Measurements from ENCODE around the gene USP25.

The USP25 gene

DNA sequence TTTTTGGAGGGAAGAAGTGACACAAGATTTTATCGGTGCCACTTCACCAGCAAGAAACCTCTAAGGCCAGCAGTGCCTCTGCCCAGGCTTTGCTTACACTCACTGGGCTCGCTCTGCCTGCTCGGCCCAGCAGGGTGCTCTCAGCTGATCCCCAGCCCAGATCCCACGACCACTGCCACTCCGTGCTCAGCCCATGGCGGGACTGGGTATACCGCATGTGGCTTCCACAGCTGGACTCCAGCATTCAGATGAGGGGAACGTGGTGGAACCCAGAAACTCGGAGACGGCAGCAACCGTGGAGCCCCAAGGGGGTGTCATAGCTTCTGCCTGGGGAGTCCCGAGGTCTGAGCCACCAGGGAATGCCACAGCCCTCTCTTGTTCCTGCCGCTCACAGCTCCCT, 12.9 kb downstream of the USP25 start:
- ATAC-seq (ENCODE audit: low read depth) (no peak), DNase-seq (ENCODE audit: low spot score) (no peak)
- Histone ChIP-seq H3K4me3 (ENCODE audit: severe bottlenecking) (no peak overlapping the region), H3K36me3 (ENCODE audit: low read depth) (no peaks in the 10 kb centered on the region; the same call in 1 of the 2 replicates), H3K9me3 (ENCODE audit: severe bottlenecking) (no peaks in the 10 kb centered on the region), H3K4me1 (ENCODE audit: insufficient read depth, poor library complexity, severe bottlenecking) (peaks cover 34% of the 10 kb centered on the region), H3K27me3 (ENCODE audit: insufficient read depth, poor library complexity, severe bottlenecking) (no peaks in the 10 kb centered on the region), H3K27ac (ENCODE audit: poor library complexity, severe bottlenecking) (peak overlapping the region; percentile 24)
- TF ChIP-seq, protein P1, sequence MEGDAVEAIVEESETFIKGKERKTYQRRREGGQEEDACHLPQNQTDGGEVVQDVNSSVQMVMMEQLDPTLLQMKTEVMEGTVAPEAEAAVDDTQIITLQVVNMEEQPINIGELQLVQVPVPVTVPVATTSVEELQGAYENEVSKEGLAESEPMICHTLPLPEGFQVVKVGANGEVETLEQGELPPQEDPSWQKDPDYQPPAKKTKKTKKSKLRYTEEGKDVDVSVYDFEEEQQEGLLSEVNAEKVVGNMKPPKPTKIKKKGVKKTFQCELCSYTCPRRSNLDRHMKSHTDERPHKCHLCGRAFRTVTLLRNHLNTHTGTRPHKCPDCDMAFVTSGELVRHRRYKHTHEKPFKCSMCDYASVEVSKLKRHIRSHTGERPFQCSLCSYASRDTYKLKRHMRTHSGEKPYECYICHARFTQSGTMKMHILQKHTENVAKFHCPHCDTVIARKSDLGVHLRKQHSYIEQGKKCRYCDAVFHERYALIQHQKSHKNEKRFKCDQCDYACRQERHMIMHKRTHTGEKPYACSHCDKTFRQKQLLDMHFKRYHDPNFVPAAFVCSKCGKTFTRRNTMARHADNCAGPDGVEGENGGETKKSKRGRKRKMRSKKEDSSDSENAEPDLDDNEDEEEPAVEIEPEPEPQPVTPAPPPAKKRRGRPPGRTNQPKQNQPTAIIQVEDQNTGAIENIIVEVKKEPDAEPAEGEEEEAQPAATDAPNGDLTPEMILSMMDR (IDR thresholded peaks at IDR 0.05; ENCODE audit: poor library complexity, severe bottlenecking), result no peak

DNA sequence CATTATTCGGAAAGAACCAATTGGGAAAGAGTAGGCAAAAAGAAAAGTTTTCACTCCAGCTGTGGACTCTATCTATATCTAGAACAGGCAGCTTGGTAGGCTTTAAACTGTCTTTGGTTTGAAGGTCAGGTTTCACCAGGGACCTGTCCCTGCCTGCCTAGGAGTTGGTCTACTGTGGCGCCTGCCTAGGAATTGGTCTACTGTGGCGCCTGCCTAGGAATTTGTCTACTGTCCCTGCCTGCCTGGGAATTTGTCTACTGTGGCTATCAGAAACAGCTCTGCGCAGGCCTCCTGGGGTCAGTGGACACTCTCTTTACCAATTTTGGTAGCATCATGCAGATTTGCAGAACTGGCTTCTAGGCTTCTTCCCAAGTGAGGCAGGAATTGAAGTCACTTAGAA, 13.8 kb downstream of the USP25 start:
- no peaks in the 10 kb centered on the region for H3K27me3 ChIP-seq (ENCODE audit: insufficient read depth, poor library complexity, severe bottlenecking)
- TF ChIP-seq, protein P1 (IDR thresholded peaks at IDR 0.05; ENCODE audit: poor library complexity, severe bottlenecking), result no peak
- no peaks in the 10 kb centered on the region; the same call in 1 of the 2 replicates for H3K36me3 ChIP-seq (ENCODE audit: low read depth)
- peaks cover under 1% of the 10 kb centered on the region for H3K9me3 ChIP-seq (ENCODE audit: severe bottlenecking)
- no peak overlapping the region for H3K27ac ChIP-seq (ENCODE audit: poor library complexity, severe bottlenecking)
- ATAC-seq (ENCODE audit: low read depth) (peak; percentile 62), DNase-seq (ENCODE audit: low spot score) (no peak)
- H3K4me3 ChIP-seq (ENCODE audit: severe bottlenecking), result no peak overlapping the region
- peaks cover 32% of the 10 kb centered on the region for H3K4me1 ChIP-seq (ENCODE audit: insufficient read depth, poor library complexity, severe bottlenecking)

- Histone ChIP-seq H3K9me3 (ENCODE audit: severe bottlenecking) (peaks cover 4% of the 10 kb centered on the region), H3K4me3 (ENCODE audit: severe bottlenecking) (no peak overlapping the region), H3K27me3 (ENCODE audit: insufficient read depth, poor library complexity, severe bottlenecking) (no peaks in the 10 kb centered on the region), H3K27ac (ENCODE audit: poor library complexity, severe bottlenecking) (no peak overlapping the region), H3K4me1 (ENCODE audit: insufficient read depth, poor library complexity, severe bottlenecking) (peaks cover 35% of the 10 kb centered on the region), H3K36me3 (ENCODE audit: low read depth) (no peaks in the 10 kb centered on the region; the same call in 1 of the 2 replicates)
- no peak for DNase-seq (ENCODE audit: low spot score)
- ATAC-seq (ENCODE audit: low read depth), result no peak
- TF ChIP-seq, protein P1 (IDR thresholded peaks at IDR 0.05; ENCODE audit: poor library complexity, severe bottlenecking), result no peak
These were observed 15.1 kb downstream of the USP25 start for GRCh38 chr21:15744926-15745325.

- no peak for ATAC-seq (ENCODE audit: low read depth)
- DNase-seq (ENCODE audit: low spot score), result no peak
- Histone ChIP-seq H3K4me1 (ENCODE audit: insufficient read depth, poor library complexity, severe bottlenecking) (peaks cover 31% of the 10 kb centered on the region), H3K27me3 (ENCODE audit: insufficient read depth, poor library complexity, severe bottlenecking) (no peaks in the 10 kb centered on the region), H3K9me3 (ENCODE audit: severe bottlenecking) (peaks cover 4% of the 10 kb centered on the region), H3K4me3 (ENCODE audit: severe bottlenecking) (no peak overlapping the region), H3K27ac (ENCODE audit: poor library complexity, severe bottlenecking) (no peak overlapping the region), H3K36me3 (ENCODE audit: low read depth) (no peaks in the 10 kb centered on the region)
- TF ChIP-seq, protein P1 (IDR thresholded peaks at IDR 0.05; ENCODE audit: poor library complexity, severe bottlenecking), result no peak
These were observed 18.8 kb downstream of the USP25 start for GRCh38 chr21:15748586-15748985.

DNA sequence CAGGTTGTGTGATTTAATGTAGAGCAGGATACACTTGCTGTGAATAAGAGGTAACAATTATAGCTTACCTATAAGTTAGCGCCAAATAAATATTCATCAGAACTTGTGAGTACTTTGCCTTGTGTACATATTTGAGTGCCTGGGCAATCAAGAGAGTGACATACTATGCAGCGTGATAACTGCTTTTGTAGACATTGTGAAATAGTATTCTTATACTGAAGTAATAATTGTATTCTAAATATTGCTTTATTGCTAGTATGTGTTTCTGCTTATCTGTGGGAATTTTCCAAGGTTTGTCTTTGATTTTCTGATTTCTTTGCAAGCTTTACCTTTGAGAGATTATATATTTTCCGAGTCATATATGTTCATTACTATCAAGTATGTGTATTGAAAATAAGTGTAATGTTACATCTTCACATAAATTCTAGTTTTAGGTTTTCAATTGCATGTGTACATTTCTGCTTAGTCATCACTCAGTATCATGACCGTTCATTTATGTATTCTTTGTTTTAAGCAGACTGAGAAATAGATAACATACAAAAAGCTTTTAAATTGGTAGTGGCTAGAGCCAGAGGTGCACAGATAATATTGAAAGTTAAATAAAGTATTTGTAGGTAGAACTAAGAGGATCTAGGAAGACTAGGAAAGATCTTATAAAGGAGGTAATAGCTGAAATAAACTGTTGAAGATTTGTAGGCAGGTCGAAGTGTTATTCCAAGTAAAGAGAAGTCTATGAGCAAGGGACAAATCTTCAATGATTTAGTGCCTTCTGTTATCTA, 19.5 kb downstream of the USP25 start:
- TF ChIP-seq, protein P1 (IDR thresholded peaks at IDR 0.05; ENCODE audit: poor library complexity, severe bottlenecking), result no peak
- no peak for DNase-seq (ENCODE audit: low spot score)
- Histone ChIP-seq H3K4me1 (ENCODE audit: insufficient read depth, poor library complexity, severe bottlenecking) (peaks cover 34% of the 10 kb centered on the region), H3K36me3 (ENCODE audit: low read depth) (no peaks in the 10 kb centered on the region), H3K27ac (ENCODE audit: poor library complexity, severe bottlenecking) (no peak overlapping the region), H3K9me3 (ENCODE audit: severe bottlenecking) (peaks cover 4% of the 10 kb centered on the region), H3K27me3 (ENCODE audit: insufficient read depth, poor library complexity, severe bottlenecking) (no peaks in the 10 kb centered on the region), H3K4me3 (ENCODE audit: severe bottlenecking) (no peak overlapping the region)
- ATAC-seq (ENCODE audit: low read depth), result no peak

Data from RWPE2 (cell line).